Measurements from ENCODE around the gene PIGR. TPM values are rescaled to one million over a fixed set of nuclear protein-coding genes. Genes with fewer than 3 reads are reported as not detected.

The PIGR gene
- total RNA-seq, 1 donor from 2014 or later, result 1.00 TPM

GRCh38 chr1:206967096-206967849 is 21.0 kb upstream of the PIGR start:
- no peaks in the 10 kb centered on the region for H3K36me3 Mint-ChIP-seq (ENCODE audit: low read depth)
- intact Hi-C loops (cut with micrococcal nuclease), result loop anchor here (2.0 kb wide), 1 partner anchor 14 kb away; no protein-coding TSS in a partner anchor
- H3K27me3 Mint-ChIP-seq, result peaks cover under 1% of the 10 kb centered on the region
- ATAC-seq (ENCODE audit: low read depth), result peak; percentile 25
- no peaks in the 10 kb centered on the region for H3K9me3 Mint-ChIP-seq
- ChIA-PET POLR2A (no interaction called here), CTCF (interaction anchor here (1.1 to 1.3 kb wide), 2 partner anchors 9 to 34 kb away, joined by 3 to 5 read pairs; no protein-coding TSS in a partner anchor)
- peaks cover 27% of the 10 kb centered on the region for H3K4me1 Mint-ChIP-seq
- no peak overlapping the region for H3K4me3 Mint-ChIP-seq
- TF ChIP-seq CTCF (IDR thresholded peaks at IDR 0.05), result no peak
- H3K27ac Mint-ChIP-seq, result no peak overlapping the region
- no peak for DNase-seq

GRCh38 chr1:206965781-206966180 is 19.5 kb upstream of the PIGR start:
- CTCF ChIA-PET, result interaction anchor here (1.0 kb wide), 1 partner anchor 8 kb away, joined by 3 read pairs; no protein-coding TSS in a partner anchor

GRCh38 chr1:206963740-206964139 is 17.5 kb upstream of the PIGR start:
- no peaks in the 10 kb centered on the region for H3K36me3 Mint-ChIP-seq (ENCODE audit: low read depth)
- POLR2A ChIA-PET, result interaction anchor here (0.8 kb wide), 1 partner anchor 333 kb away, joined by 7 read pairs; no protein-coding TSS in a partner anchor
- intact Hi-C loops (cut with micrococcal nuclease), result no loop called here
- H3K27me3 Mint-ChIP-seq, result no peaks in the 10 kb centered on the region
- DNase-seq (no peak), ATAC-seq (ENCODE audit: low read depth) (no peak)
- H3K4me1 Mint-ChIP-seq, result peaks cover 26% of the 10 kb centered on the region
- H3K27ac Mint-ChIP-seq, result no peak overlapping the region
- no peak for TF ChIP-seq CTCF (IDR thresholded peaks at IDR 0.05)
- CTCF ChIA-PET, result no interaction called here
- H3K9me3 Mint-ChIP-seq, result no peaks in the 10 kb centered on the region
- no peak overlapping the region for H3K4me3 Mint-ChIP-seq

More at GRCh38 chr1:206965781-206966180, 19.5 kb upstream of the PIGR start:
- POLR2A ChIA-PET, result no interaction called here
- ATAC-seq (ENCODE audit: low read depth) (no peak), DNase-seq (no peak)
- Mint-ChIP-seq H3K27ac (no peak overlapping the region), H3K4me1 (peaks cover 27% of the 10 kb centered on the region), H3K27me3 (no peaks in the 10 kb centered on the region), H3K9me3 (no peaks in the 10 kb centered on the region), H3K4me3 (no peak overlapping the region), H3K36me3 (ENCODE audit: low read depth) (no peaks in the 10 kb centered on the region)
- TF ChIP-seq CTCF (IDR thresholded peaks at IDR 0.05), result no peak
- intact Hi-C loops (cut with micrococcal nuclease), result loop anchor here (2.0 kb wide), 1 partner anchor 13 kb away; no protein-coding TSS in a partner anchor

- CTCF ChIA-PET, result no interaction called here
- DNase-seq (no peak), ATAC-seq (ENCODE audit: low read depth) (no peak)
- H3K4me3 Mint-ChIP-seq, result no peak overlapping the region
- intact Hi-C loops (cut with micrococcal nuclease), result no loop called here
- POLR2A ChIA-PET, result interaction anchor here (0.8 kb wide), 1 partner anchor 333 kb away, joined by 7 read pairs; no protein-coding TSS in a partner anchor
- peaks cover 24% of the 10 kb centered on the region for H3K4me1 Mint-ChIP-seq
- H3K36me3 Mint-ChIP-seq (ENCODE audit: low read depth), result no peaks in the 10 kb centered on the region
- H3K27me3 Mint-ChIP-seq, result no peaks in the 10 kb centered on the region
- no peak for TF ChIP-seq CTCF (IDR thresholded peaks at IDR 0.05)
- H3K9me3 Mint-ChIP-seq, result no peaks in the 10 kb centered on the region
- H3K27ac Mint-ChIP-seq, result no peak overlapping the region
Observed at GRCh38 chr1:206963119-206963712, 16.9 kb upstream of the PIGR start.

DNA sequence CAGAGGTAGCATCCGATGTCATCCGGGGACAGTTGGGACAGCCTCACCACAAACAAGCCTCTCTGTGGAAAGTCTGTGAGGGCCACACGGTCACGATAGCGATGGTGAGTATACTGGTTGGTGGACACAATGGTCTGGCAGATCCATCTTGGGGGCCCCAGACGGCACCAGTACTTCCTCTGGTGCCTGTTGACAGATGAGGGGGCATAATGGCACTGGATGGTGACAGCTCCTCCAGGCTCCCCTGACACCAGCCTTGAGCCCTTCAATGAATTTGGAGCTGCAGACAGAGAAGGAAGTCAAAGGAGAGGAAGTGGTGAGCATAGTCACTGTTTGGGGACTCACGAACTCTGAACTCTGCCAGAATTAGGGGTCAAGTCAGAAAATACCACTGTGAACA is 16.0 kb upstream of the PIGR start:
- POLR2A ChIA-PET, result interaction anchor here (0.6 kb wide), 1 partner anchor 323 kb away, joined by 5 read pairs; no protein-coding TSS in a partner anchor
- Mint-ChIP-seq H3K27ac (no peak overlapping the region), H3K4me1 (peaks cover 15% of the 10 kb centered on the region), H3K36me3 (ENCODE audit: low read depth) (no peaks in the 10 kb centered on the region), H3K9me3 (no peaks in the 10 kb centered on the region), H3K27me3 (no peaks in the 10 kb centered on the region), H3K4me3 (no peak overlapping the region)
- ATAC-seq (ENCODE audit: low read depth) (no peak), DNase-seq (no peak)
- intact Hi-C loops (cut with micrococcal nuclease), result no loop called here
- CTCF ChIA-PET, result interaction anchor here (1.1 kb wide), 1 partner anchor 20 kb away, joined by 4 read pairs; no protein-coding TSS in a partner anchor
- TF ChIP-seq CTCF (IDR thresholded peaks at IDR 0.05), result no peak
